ENCODE data around the gene TPPP2. TPM values are rescaled to one million over a fixed set of nuclear protein-coding genes. Genes with fewer than 3 reads are reported as not detected.

Gene TPPP2
- total and polyA plus RNA-seq, 8 donors, result 0.23 to 0.59 (median 0.46) TPM; not detected in 5

GRCh38 chr14:21075719-21076437, 45.9 kb downstream of the TPPP2 start:
- FAIRE-seq (no peak), DNase-seq (no peak), ATAC-seq (no peak)
- no peak overlapping the region for H3K4me3 ChIP-seq
- H3K9me3 ChIP-seq, result no peaks in the 10 kb centered on the region
- peaks cover 0 to 48% (median 13%) of the 10 kb centered on the region in 3 donors for H3K36me3 ChIP-seq
- TF ChIP-seq CTCF (IDR thresholded peaks at IDR 0.05), result no peak
- H3K27me3 ChIP-seq, result no peaks in the 10 kb centered on the region
- WGBS, 2 donors, result 84 to 88% methylated on average over 9 of the region's 9 CpGs
- H3K27ac ChIP-seq, result no peak overlapping the region
- no peaks in the 10 kb centered on the region for H3K4me1 ChIP-seq
- intact Hi-C loops (cut with DNase I), result no loop called here

- no peak overlapping the region for H3K27ac ChIP-seq
- ATAC-seq, result no peak
- no peak for TF ChIP-seq CTCF (IDR thresholded peaks at IDR 0.05)
- H3K27me3 ChIP-seq, result no peaks in the 10 kb centered on the region
- intact Hi-C loops (cut with DNase I), result no loop called here
- 81 to 88% methylated on average over 2 of the region's 2 CpGs for WGBS, 2 donors
- FAIRE-seq, result no peak
- peaks cover 0 to 66% (median 13%) of the 10 kb centered on the region in 3 donors for H3K36me3 ChIP-seq
- no peak overlapping the region for H3K4me3 ChIP-seq
- H3K4me1 ChIP-seq, result no peaks in the 10 kb centered on the region
- no peaks in the 10 kb centered on the region for H3K9me3 ChIP-seq
- no peak for DNase-seq
Observed at GRCh38 chr14:21077672-21078071, 47.7 kb downstream of the TPPP2 start.

- TF ChIP-seq CTCF (IDR thresholded peaks at IDR 0.05), result no peak
- Histone ChIP-seq H3K4me3 (no peak overlapping the region), H3K27ac (no peak overlapping the region), H3K27me3 (no peaks in the 10 kb centered on the region), H3K9me3 (no peaks in the 10 kb centered on the region), H3K4me1 (no peaks in the 10 kb centered on the region), H3K36me3 (peaks cover 0 to 66% (median 13%) of the 10 kb centered on the region in 3 donors)
- DNase-seq, result no peak
- intact Hi-C loops (cut with DNase I), result no loop called here
- no peak for ATAC-seq
- FAIRE-seq, result no peak
- 91 to 95% methylated on average over 5 of the region's 5 CpGs for WGBS, 2 donors
Observed at GRCh38 chr14:21078287-21078686, 48.3 kb downstream of the TPPP2 start.

GRCh38 chr14:21078726-21079125, 48.7 kb downstream of the TPPP2 start:
- H3K9me3 ChIP-seq, result no peaks in the 10 kb centered on the region
- H3K27ac ChIP-seq, result no peak overlapping the region
- ATAC-seq (no peak), FAIRE-seq (no peak), DNase-seq (no peak)
- no peak for TF ChIP-seq CTCF (IDR thresholded peaks at IDR 0.05)
- no peak overlapping the region for H3K4me3 ChIP-seq
- H3K36me3 ChIP-seq, result peaks cover 0 to 66% (median 11%) of the 10 kb centered on the region in 3 donors
- 85 to 86% methylated on average over 10 of the region's 10 CpGs for WGBS, 2 donors
- H3K27me3 ChIP-seq, result no peaks in the 10 kb centered on the region
- H3K4me1 ChIP-seq, result no peaks in the 10 kb centered on the region
- intact Hi-C loops (cut with DNase I), result no loop called here

- no peak for ATAC-seq
- intact Hi-C loops (cut with DNase I), result no loop called here
- H3K4me3 ChIP-seq, result no peak overlapping the region
- H3K27me3 ChIP-seq, result no peaks in the 10 kb centered on the region
- H3K27ac ChIP-seq, result no peak overlapping the region
- H3K36me3 ChIP-seq, result peaks cover 0 to 70% (median 0%) of the 10 kb centered on the region in 3 donors
- no peaks in the 10 kb centered on the region for H3K4me1 ChIP-seq
- DNase-seq, result peak in 1 of 6 donors; percentile 71
- no peaks in the 10 kb centered on the region for H3K9me3 ChIP-seq
- no peak for TF ChIP-seq CTCF (IDR thresholded peaks at IDR 0.05)
- FAIRE-seq, result no peak
- WGBS, 2 donors, result 88 to 90% methylated on average over 29 to 30 of the region's 30 CpGs
Observed at GRCh38 chr14:21081521-21082142, 51.6 kb downstream of the TPPP2 start.
